OCI-M2 (cell line): ENCODE data around the gene KRTAP4-16.
"Not testable (repeated sequence)": the region's sequence is repeated elsewhere in the genome, so short reads cannot be mapped to it uniquely, and the experiment has no call there.

Experiments used
- DNase-seq: peaks from one replicate; lab custom pipeline; 2025; ENCODE audit not compliant: unreplicated experiment; lab: John Stamatoyannopoulos, UW

The KRTAP4-16 gene

DNA sequence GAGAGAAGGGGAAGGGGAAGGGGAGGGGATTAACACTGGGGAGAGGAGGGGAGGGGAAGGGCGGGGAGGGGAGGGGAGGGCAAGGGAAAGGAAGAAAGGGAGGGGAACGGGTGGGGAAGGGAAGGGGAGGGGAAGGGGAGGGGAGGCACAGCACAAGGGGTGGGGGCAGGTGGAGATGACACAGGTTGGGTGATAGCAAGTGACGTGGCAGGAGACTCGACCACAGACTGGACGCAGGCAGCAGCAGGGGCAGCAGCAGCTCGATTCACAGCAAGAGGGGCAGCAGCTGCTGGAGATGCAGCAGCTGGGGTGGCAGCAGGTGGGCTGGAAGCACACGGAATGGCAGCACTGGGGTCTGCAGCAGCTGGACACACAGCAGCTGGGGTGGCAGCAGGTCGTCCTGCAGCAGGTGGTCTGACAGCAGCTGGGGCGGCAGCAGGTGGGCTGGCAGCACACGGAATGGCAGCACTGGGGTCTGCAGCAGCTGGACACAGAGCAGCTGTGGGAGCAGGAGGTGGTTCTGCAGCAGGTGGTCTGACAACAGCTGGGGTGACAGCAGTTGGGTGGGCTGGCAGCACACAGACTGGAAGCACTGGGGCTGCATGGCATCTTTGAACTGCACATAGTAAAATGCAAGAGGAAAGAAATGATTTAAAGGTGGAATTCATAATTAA, at the start of gene KRTAP4-16:
Gene KRTAP4-16, minus strand, starts transcription at position 624 of the 674 bp plus-strand sequence. Its CDS starts 0 bp downstream, at position 624.
- DNase-seq: no peak

DNA sequence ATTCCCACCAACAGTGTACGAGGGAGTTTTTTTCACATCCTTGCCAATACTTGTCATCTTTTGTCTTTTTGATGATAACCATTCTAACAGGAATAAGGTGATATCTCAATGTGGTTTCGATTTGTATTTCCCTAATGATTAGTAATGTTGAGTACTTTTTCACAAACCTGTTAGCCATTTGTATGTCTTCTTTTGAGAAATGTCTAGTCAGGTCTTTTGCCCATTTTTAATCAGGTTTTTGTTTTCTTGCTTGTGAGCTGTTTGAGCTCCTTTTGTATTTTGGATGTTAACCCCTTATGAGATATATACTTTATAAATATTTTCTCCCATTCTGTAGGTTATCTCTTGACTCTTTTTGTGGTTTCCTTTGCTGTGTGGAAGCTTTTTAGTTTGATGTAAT, 49.5 kb upstream of the KRTAP4-16 start:
- DNase-seq: no peak

- DNase-seq: no peak
Measured at GRCh38 chr17:41150026-41150425, 48.0 kb upstream of the KRTAP4-16 start.

DNA sequence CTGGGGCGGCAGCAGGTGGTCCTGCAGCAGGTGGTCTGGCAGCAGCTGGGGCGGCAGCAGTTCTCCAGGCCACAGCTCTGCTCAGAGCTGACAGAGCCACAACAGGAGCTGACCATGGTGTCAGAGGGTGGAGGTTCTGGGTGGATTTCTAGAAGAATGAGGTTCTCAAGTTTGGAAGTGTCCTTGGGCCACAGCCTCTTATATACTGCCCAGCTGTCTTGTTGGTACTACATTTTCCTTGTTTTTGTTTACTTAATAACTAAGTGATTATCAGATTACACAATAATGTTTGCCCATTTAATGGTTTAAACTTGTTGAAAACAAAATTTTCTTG, 47.6 kb upstream of the KRTAP4-16 start, which contains the start of gene KRTAP4-5:
Gene KRTAP4-5, minus strand, starts transcription at position 174 of the 334 bp plus-strand sequence. Its CDS starts 58 bp downstream, at position 116.
- DNase-seq: no peak

- not testable (repeated sequence) for DNase-seq
Measured at GRCh38 chr17:41148971-41149651, 47.1 kb upstream of the KRTAP4-16 start.

DNA sequence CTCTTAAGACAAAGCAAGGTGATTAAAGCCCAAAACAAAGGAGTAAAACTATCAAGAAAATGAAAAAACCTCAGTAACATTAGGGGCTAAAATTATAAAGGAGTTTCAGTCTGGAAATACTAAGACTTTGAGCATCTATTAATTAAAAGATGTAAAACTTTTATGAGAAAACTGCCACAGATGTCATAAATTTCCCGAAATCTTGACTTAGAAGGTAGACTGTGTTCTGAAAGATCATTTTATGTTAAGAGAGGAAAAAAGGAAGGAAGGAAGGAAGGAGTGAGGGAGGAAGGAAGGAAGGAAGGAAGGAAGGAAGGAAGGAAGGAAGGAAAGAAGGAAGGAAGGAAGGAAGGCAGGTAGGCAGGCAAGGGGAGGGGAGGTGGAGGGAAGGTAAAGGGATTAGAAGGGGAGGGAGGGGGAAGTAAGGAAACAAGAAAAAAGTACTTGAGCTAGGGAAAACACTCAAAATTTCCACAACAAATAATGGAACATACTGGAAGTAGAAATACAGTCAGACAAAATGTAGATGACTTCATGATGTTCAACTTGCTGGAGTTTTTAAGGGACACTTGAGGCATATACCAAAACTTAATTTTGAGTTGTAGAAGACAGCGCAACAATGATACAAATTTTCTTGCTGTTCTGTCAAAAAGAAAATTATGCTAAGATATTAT, 45.7 kb upstream of the KRTAP4-16 start:
- DNase-seq: no peak

DNA sequence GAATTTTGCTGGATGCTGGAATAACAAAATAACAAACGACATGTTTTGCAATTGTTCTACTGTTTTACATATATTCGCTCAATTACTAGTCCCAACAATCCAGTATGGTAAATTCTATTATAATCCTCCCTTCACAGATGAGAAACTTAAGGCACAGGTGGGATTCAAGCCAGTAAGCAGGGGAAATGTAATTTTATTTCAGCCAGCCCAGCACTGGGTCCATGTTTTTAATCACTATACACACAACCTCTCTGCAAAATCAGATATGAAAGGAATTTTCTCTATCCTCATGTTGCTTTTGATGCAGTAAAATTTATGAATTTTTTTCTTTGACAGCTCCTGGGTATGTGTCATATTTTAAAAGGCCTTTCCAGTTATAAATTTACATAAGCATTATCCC, 43.3 kb upstream of the KRTAP4-16 start:
- DNase-seq: no peak

- DNase-seq: no peak
Measured at GRCh38 chr17:41144846-41145245, 42.8 kb upstream of the KRTAP4-16 start.

GRCh38 chr17:41141361-41141760, 39.4 kb upstream of the KRTAP4-16 start:
- DNase-seq: no peak

DNA sequence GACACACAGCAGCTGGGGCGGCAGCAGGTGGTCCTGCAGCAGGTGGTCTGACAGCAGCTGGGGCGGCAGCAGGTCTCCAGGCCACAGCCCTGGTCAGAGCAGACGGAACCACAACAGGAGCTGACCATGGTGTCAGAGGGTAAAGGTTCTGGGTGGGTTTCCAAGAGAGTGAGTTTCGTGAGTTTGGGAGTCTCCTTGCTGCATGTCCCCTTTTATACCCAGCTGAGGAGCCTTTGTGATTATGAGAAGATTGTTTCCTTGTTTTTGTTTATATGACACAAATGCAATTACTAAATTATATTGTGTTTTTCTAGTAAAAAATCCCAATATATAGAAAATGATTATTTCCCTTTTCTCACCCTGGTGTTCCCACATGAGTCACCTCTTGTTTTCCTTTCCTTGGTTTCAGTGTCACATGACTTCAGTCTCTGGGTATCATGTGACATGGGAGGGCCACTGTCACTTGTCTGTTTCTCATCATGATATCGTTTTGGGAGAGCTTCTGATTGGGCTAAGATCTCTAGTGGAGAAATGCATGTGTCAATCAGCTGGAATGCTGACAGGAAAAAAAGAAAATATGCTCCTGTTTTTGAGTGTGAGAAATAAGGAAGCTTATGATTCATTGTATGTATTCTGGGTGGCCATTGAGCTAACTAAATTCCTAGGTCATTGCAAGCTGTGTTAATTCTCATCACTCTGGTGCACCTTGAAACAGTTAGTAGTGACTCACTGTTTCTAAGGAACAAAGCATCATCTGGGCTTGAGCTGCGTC, 38.5 kb upstream of the KRTAP4-16 start, which contains the start of gene KRTAP4-6:
Gene KRTAP4-6, minus strand, starts transcription at position 185 of the 772 bp plus-strand sequence. Its CDS starts 57 bp downstream, at position 128.
- DNase-seq: no peak

DNA sequence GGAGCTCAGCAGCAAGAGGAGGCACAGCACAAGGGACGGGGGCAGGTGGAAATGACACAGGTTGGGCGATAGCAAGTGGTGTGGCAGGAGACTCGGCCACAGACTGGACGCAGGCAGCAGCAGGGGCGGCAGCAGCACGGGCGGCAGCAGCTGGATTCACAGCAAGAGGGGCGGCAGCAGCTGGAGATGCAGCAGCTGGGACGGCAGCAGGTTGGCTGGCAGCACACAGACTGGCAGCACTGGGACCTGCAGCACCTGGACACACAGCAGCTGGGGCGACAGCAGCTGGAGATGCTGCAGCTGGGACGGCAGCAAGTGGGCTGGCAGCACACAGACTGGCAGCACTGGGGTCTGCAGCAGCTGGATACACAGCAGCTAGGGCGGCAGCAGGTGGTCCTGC, 37.9 kb upstream of the KRTAP4-16 start:
- not testable (repeated sequence) for DNase-seq

DNA sequence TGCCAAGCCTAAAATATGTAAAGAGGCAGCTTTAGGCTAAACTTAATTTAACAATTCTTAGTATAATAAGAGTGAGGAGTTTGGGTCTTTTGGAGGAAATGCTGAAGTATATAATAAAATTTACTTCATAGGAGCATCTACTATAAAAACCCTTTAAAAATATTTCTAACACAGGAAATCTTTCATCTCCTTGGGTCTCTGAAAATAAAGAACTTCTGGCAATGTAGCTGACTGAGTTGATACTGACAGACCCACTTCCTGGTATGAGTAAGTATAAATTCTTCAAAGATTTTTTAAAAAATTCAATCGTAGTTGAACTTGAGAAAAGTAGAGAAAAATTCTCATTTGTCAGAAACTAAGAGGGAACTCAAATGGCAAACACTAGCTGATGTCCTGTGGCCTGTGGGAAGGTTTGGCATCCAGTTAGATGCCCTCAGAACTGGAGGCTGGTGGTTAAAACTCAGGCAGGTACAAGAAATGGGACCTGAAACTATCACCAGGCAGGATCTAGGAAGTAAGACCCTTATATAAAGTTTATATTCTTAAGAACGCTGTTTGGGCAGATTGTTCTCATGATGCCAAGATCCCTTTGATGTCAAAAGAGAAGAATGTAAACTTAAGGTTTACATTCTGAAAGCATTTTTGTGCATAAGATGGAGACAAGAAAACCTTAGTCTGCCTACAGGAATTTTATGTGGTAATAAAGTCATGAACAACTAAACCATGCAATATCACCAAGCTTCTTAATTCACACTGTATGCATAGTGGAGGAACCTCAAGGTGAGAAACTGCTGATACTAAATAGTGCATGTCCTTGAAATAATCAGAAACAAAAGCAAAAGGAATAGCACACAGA, 32.1 kb upstream of the KRTAP4-16 start:
- no peak for DNase-seq

GRCh38 chr17:41131979-41132378, 30.0 kb upstream of the KRTAP4-16 start:
- DNase-seq: no peak

GRCh38 chr17:41127371-41127770, 25.4 kb upstream of the KRTAP4-16 start:
- no peak for DNase-seq

DNA sequence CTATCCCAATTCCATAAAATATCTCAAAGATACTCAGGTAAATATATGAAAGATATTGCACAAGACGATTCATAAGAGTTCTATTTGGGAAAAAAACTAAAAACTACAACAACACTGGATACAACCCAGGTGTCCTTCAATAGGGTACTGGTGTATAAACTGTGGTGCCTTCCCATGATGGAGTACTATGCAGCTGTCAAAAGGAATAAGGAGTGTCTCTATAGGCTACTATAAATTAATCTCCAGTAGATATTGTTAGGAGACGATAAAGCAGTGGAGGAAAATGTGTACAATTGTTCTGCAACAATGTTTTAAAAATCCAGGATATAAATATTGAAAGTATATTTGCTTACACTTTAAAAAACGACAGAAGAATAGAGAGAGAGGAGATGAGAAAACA, 24.4 kb upstream of the KRTAP4-16 start:
- DNase-seq: no peak

DNA sequence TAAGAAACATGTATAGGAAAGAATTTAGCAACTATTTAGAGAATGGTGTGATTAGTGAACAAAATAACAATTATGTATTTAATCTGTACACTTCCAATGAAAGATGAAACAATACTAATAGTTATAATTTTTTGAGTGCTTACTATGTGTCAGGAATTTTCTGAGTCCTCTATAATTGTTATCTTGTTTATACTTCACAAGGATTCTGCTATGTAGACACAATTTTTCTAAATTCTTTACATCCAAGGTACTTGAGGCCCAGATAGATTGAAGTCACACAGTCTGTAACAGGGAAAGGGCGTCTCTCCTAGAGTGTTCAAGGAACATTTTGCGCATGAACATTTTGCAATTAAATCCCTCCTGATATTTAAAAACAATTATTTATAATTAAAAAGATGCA, 23.1 kb upstream of the KRTAP4-16 start:
- DNase-seq: no peak

GRCh38 chr17:41123991-41124371, 22.0 kb upstream of the KRTAP4-16 start, which contains the start of gene KRTAP4-12:
KRTAP4-12 (minus strand) TSS chr17:41124182; CDS start chr17:41124122, 60 bp downstream.
- not testable (repeated sequence) for DNase-seq

DNA sequence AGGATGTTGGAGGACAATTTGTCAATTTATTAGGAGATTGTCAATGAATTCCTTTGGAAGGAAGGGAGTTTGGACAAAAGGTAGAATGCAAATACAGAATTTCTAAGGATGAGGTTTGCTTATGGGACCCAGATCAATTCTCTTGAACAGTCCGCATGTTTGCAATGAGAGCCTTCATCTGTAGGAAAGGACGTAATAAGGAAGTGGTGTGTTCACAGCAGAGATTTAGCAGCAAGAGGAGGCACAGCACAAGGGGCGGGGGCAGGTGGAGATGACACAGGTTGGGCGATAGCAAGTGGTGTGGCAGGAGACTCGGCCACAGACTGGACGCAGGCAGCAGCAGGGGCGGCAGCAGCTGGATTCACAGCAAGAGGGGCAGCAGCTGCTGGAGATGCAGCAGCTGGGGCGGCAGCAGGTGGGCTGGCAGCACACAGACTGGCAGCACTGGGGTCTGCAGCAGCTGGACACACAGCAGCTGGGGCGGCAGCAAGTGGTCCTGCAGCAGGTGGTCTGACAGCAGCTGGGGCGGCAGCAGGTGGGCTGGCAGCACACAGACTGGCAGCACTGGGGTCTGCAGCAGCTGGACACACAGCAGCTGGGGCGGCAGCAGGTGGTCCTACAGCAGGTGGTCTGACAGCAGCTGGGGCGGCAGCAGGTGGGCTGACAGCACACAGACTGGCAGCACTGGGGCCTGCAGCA, 21.4 kb upstream of the KRTAP4-16 start:
- DNase-seq: not testable (repeated sequence)

DNA sequence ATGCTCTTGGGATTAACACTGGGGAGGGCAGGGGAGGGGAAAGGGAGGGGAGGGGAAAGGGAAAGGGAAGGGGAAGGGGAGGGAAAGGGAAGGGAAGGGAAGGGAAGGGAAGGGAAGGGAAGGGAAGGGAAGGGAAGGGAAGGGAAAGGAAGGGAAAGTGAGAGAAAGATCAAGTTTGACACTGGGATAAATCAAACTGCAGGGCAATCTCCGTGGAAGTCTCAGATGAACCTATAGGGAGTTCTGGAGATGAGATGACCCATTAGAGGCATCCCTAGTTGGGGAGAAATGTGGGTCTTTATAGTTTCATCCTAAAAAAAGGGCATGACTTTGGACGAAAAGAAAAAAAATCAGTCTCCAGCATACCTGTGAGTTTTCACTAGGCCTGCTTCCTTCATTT, 19.7 kb upstream of the KRTAP4-16 start:
- DNase-seq: no peak
